GM21526 (cell line): ENCODE data around the gene PIKFYVE.

ENCODE experiments used
- ATAC-seq: cut with Tn5 transposase; IDR thresholded peaks from one replicate; pipeline ENCODE4 v1.9.1; 2021; ENCODE audit warnings: moderate library complexity; ENCODE audit not compliant: unreplicated experiment, low FRiP score

PIKFYVE gene

GRCh38 chr2:208406474-208407451 is 140.7 kb downstream of the PIKFYVE start, which contains the start of gene PTH2R:
TSS of gene PTH2R (plus strand) at chr2:208406792. CDS start at chr2:208407044, 252 bp downstream.
- no peak for ATAC-seq

- no peak for ATAC-seq
Observed at GRCh38 chr2:208407667-208408066, 141.6 kb downstream of the PIKFYVE start.
